ENCODE data around the gene CDCA5. TPM values are rescaled to one million over a fixed set of nuclear protein-coding genes. Genes with fewer than 3 reads are reported as not detected.

The CDCA5 gene
- total RNA-seq, 1 experiment from 2014 or later = 94.8 TPM

- no peaks in the 10 kb centered on the region for H3K4me1 ChIP-seq (ENCODE audit: insufficient read depth, low read length)
- no peak overlapping the region for H3K56ac ChIP-seq (ENCODE audit: insufficient read length, low read depth, low read length)
- Mint-ChIP-seq H3K4me3 (no peak overlapping the region), H3K9me3 (no peaks in the 10 kb centered on the region), H3K27me3 (ENCODE audit: low read depth) (no peaks in the 10 kb centered on the region), H3K36me3 (ENCODE audit: insufficient read depth in 1 of 3, low read depth in 3 of 3) (peaks cover 2 to 12% (median 9%) of the 10 kb centered on the region in 3 experiments; a peak in 6 of 7 replicates), H3K4me1 (peaks cover 14 to 19% of the 10 kb centered on the region in 2 experiments), H3K27ac (no peak overlapping the region)
- H4K20me1 ChIP-seq (ENCODE audit: control insufficient read depth, insufficient read depth, insufficient read length) = no peaks in the 10 kb centered on the region
- no peak overlapping the region for H3K9ac ChIP-seq (ENCODE audit: extremely low read depth, insufficient read length, low read length)
- H4K8ac ChIP-seq (replicated peaks; ENCODE audit: insufficient read length, low read depth, low read length) = no peak overlapping the region
- no peak overlapping the region for H2BK5ac ChIP-seq (ENCODE audit: insufficient read length, low read length)
- H4K5ac ChIP-seq (ENCODE audit: insufficient read length, low read depth, low read length) = no peak overlapping the region
- no peaks in the 10 kb centered on the region for H3K79me2 ChIP-seq (ENCODE audit: insufficient read depth, low read length)
- TF ChIP-seq CTCF (conservative IDR thresholded peaks at IDR 0.05) = no peak
- no peaks in the 10 kb centered on the region for H3K27me3 ChIP-seq (ENCODE audit: insufficient read depth, low read length)
- no peak overlapping the region for H2BK120ac ChIP-seq (ENCODE audit: low read depth, low read length, poor library complexity, severe bottlenecking)
- H2AFZ ChIP-seq (ENCODE audit: low read length) = no peak overlapping the region
- no peak overlapping the region for H3K27ac ChIP-seq (ENCODE audit: insufficient read length, low read depth, low read length)
- DNase-seq = peak; percentile 31
- WGBS (ENCODE audit: extremely low coverage, insufficient read length, low lambda C conversion rate) = no CpG with 5 or more reads among the region's 38 CpGs
- no peak overlapping the region for H3T11ph ChIP-seq (ENCODE audit: low read length)
- H3K4ac ChIP-seq (ENCODE audit: low read depth, low read length) = no peak overlapping the region
- no peak overlapping the region for H2AK5ac ChIP-seq (ENCODE audit: insufficient read length, low read length)
- H3K79me1 ChIP-seq (ENCODE audit: insufficient read depth, low read depth, low read length, poor library complexity, severe bottlenecking) = no peaks in the 10 kb centered on the region
- H2BK20ac ChIP-seq (ENCODE audit: low read depth, low read length, poor library complexity, severe bottlenecking) = no peak overlapping the region
- H3K23me2 ChIP-seq (ENCODE audit: insufficient read length, low read depth, low read length, poor library complexity, severe bottlenecking) = peaks cover 13% of the 10 kb centered on the region
- no peak overlapping the region for H3K4me2 ChIP-seq (ENCODE audit: insufficient read depth, insufficient read length, low read length)
- no peak overlapping the region for H3K14ac ChIP-seq (ENCODE audit: insufficient read depth, low read length)
- H2BK12ac ChIP-seq (ENCODE audit: insufficient read length, low read depth, low read length) = no peak overlapping the region
- no peak overlapping the region for H2BK15ac ChIP-seq (ENCODE audit: low read depth, low read length)
- no peak overlapping the region for H4K91ac ChIP-seq (ENCODE audit: insufficient read length, low read depth, low read length)
- no peak overlapping the region for H3K23ac ChIP-seq (ENCODE audit: insufficient read length, low read depth, low read length)
- no peaks in the 10 kb centered on the region for H3K9me3 ChIP-seq (ENCODE audit: control insufficient read depth, low read depth, low read length)
- no peak overlapping the region for H3K18ac ChIP-seq (ENCODE audit: insufficient read length, low read depth, low read length)
Measured at GRCh38 chr11:65108469-65109123, 24.8 kb upstream of the CDCA5 start.

Measured in H9 (cell line).